ENCODE measurements around the gene DHX57.

DHX57 gene

GRCh38 chr2:38875576-38876367 is at the start of gene DHX57, which contains the start of gene MORN2:
TSS of gene DHX57 (minus strand) at chr2:38875934. CDS start at chr2:38868405, 7,529 bp downstream.
TSS of gene MORN2 (plus strand) at chr2:38875976.
- peak; percentile 96 for DNase-seq (ENCODE audit: low spot score)

GRCh38 chr2:38922902-38923301 is 47.2 kb upstream of the DHX57 start:
- no peak for DNase-seq (ENCODE audit: low spot score)

DNA sequence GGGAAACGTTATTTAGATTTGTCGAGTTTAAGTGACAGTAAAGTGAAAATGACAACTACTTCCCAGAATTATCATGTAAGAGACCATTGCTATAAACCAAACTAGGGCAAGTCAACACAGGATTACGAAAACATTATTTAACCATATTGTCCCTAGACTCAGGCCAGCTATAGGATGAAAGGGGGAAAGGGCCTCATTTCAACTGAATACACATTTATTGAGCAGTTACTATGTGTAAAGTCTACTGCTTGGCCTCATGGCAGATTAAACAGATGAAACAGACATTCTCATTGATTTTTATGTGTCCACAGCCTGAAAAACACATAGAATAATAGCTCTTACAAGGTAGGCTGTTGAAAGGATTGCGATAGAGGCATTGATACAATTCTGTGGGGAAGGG is 46.7 kb upstream of the DHX57 start:
- no peak for DNase-seq (ENCODE audit: low spot score)

DNA sequence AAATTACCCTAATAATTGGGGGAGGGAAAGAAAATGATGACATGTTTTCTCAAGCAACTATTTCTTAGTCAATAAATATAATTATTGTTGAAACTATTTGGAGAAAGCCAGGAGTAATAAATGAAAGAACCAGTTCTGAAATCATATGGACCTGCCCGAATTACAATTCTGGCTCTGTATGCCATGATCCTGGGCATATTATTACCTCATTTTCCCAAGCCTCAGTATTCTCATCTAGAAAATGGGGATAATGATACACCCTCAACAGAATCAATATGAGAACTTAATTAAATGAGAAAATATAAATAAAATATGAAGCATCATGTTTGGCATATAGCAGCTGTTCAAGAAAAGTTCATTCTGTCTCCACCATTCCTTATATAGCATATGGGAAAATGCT is 36.9 kb upstream of the DHX57 start:
- DNase-seq (ENCODE audit: low spot score) = no peak

- DNase-seq (ENCODE audit: low spot score) = no peak
These were observed 35.5 kb upstream of the DHX57 start for GRCh38 chr2:38911191-38911590.

GRCh38 chr2:38909872-38910271 is 34.1 kb upstream of the DHX57 start:
- DNase-seq (ENCODE audit: low spot score) = no peak

DNA sequence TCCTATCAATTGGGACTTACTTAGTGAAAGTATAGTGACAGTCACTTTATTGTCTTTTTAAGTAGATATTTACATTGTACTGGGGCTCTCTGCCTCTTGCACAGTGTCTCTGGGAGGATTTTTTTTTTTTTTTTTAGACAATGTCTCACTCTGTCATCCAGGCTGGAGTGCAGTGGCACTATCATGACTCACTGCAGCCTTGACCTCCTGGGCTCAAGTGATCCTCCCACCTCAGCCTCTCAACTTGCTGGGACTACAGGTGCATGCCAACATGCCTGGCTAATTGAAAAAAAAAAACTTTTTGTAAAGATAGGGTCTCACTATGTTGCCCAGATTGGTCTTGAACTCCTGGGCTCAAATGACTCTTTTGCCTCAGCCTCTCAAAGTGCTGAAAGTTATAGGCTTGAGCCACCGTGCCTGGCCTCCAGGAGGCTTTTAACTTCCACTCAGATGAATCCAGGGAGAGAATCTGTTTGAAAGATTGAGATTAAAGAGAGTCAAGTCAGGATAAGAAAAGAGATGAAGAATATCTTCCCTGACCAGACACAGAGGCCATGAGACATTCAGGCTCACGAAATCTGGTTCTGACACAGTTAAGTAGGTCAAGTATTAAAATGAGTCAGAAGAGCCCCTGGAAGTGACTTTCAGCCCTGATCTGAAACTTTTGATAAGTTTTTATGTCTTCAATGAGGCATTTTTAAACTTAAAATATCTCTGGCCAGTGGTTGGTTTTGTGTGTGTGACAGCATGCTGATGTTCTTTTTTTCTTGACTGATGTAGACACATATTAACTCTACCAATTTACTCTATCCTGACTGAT is 32.2 kb upstream of the DHX57 start:
- DNase-seq (ENCODE audit: low spot score) = no peak

DNA sequence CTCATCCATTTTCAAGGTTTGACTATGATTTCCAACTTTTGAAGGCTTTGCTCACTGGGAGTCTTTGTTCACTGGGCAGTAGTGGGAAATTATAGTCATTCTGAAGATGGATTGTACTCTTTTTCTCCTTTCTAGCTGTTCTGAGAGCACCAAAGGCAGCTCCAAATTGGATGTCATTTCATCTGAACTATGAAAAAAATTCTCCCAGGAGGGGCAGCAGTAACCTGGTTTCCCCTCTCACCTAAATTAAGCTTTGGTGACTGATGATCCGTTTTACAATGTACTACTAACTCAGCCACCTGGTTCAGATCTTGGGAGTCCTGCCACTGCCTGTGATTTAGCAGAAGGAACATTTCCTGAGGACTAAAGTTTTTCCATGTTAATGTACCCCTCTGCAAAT is 31.5 kb upstream of the DHX57 start:
- DNase-seq (ENCODE audit: low spot score) = no peak

DNA sequence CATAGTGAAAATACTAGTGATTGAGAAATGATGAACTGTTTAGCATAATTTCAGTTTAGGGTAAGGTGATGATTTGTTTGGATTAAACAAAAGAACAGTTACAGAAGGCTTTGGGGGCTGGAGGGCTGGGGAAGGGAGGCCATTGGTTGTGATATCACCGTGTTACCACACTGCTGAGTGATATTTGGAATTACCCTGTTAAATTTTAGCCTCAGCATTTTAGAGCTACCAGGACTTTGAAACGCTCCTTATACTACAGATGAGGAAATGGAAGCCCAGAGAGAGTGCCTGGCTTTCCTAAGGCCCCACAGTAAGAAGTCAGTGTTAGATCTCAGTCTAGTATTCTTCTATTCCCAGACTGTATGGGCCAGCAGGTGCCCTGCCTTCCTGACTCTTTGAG is 29.5 kb upstream of the DHX57 start:
- no peak for DNase-seq (ENCODE audit: low spot score)

DNA sequence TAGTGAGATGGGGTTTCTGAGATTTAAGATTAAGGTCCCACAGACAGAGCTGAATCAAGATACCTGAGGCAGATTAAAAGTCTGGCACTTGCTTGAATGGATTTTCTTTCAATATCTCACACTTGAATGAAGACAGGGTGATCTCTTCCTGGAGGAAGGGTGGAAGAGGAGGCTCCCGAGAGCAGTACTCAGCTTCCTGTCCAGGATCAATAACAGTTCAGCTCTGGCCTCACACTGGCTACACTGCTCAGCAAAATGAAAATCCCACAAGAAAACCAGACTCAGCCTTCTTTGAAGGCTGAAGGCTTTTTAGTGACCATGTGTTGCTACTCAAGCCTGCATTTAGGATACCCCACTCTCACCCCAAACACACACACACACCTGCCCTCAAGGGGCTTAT is 25.0 kb upstream of the DHX57 start:
- no peak for DNase-seq (ENCODE audit: low spot score)

DNA sequence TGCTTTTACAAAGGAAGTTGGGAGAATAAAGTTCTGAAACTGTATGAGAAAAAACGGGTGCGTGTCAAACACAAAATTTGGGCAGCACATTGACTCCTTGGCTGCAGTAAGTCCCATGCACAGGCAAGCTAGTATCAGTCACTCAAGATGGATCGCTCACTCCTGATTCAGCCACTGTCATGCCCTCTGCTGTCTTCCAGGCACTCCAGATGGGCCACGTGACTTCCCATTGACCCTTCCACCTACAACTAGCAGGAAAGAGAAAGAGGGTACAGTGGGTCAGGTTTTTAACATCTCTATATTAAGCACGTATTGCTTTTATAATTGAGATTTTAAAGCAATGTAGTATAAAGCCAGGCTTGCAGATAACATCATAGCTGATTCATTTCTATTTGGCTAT is 22.5 kb upstream of the DHX57 start:
- no peak for DNase-seq (ENCODE audit: low spot score)

DNA sequence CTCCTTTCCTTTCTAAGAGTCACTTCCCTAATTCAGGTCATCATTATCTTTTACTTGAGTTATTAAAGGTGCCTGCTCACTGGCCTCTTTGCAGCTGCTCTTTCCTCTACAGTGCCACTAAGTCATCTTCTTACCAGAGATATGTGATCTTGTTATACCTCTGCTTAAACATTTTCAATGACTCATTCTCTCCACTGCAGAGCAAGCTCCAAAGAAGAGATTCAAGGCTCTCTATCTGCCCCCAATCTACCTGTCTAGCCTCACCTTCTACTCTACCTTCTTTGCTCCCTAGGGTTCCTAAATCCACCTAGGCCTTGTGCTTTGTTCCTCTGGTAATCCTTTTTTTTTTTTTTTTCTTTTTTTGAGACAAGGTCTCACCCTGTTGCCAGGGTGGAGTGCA is 17.1 kb upstream of the DHX57 start:
- DNase-seq (ENCODE audit: low spot score) = no peak

DNA sequence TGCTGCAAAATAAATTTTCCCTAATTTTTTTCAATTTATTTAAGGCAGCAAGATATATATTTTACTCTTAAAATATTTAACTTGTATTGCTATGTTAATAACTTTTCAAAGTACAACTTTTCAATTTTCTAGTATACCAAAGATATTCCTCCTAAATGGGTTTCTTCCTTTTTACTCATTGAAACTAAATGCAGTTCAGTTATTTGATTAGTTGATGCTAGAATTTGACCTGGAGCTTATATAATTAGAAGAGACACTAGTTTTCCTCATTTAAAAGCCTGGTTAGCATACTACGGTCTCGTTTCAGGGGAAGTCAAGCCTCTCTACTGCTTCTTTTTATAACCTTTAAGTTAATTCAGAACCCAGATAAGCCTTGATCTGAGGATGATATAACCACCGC is 13.8 kb upstream of the DHX57 start, which contains the start of gene ARHGEF33:
Gene ARHGEF33 (plus strand): TSS at position 301 of the 400 bp plus-strand sequence. CDS start 29,573 bp downstream, outside the sequence.
- DNase-seq (ENCODE audit: low spot score) = no peak

GRCh38 chr2:38889045-38889444 is 13.3 kb upstream of the DHX57 start:
- DNase-seq (ENCODE audit: low spot score) = no peak

GRCh38 chr2:38887902-38888554 is 12.3 kb upstream of the DHX57 start:
- no peak for DNase-seq (ENCODE audit: low spot score)

DNA sequence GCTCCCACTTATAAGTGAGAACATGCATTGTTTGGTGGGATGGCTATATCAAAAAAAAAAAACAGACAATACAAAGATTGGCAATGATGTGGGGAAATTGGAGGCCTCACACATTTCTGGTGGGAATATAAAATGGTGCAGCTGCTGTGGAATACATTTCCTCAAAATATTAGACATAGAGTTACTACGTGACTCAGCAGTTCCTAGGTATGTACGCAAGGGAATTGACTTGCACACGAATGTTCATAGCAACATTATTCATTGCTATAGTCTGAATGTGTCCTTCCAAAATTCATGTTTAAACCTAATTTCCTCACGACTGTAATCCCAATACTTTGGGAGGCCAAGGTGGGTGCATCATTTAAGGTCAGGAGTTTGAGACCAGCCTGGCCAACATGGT is 11.6 kb upstream of the DHX57 start:
- no peak for DNase-seq (ENCODE audit: low spot score)

DNA sequence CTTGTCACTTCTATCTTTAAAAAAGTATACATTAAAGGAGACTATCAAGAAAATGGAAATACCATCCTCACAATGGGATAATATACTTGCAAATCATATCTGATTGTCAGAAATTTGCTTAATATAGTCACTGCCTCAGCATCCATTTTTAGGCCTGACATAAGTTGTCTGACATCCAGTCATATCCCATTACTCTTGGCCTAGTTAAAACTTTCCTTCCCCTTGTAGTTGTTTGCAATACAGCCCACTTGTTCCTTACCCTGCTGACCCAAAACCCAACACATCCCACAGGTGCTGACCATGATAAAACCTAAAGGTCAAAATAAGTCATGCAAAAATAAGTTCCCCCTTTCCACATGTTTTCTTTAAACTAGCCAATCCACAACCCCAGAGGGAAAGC is 10.3 kb upstream of the DHX57 start:
- DNase-seq (ENCODE audit: low spot score) = no peak

GRCh38 chr2:38876407-38876806 is 673 bp upstream of the DHX57 start:
- DNase-seq (ENCODE audit: low spot score) = no peak

- DNase-seq (ENCODE audit: low spot score) = no peak
These were observed 533 bp downstream of the DHX57 start for GRCh38 chr2:38875227-38875575.

DNA sequence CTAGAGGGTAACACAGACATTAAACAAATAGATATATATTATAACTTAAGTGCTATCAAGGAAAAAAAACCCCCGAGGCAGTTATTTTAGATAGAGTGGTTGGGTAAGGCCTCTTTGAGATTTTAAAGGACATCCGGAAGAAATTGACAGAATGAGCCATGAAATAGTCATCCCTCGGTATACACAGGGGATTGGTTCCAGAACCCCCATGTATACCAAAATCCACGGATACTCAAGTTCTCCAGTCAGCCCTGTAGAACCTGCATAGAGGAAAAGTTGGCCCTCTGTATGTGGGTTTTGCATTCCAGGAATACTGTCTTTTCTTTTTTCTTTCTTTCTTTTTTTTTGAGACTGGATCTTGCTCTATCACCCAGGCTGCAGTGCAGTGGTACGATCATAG is 2.0 kb downstream of the DHX57 start:
- DNase-seq (ENCODE audit: low spot score) = no peak

- DNase-seq (ENCODE audit: low spot score) = no peak
These were observed 4.3 kb downstream of the DHX57 start for GRCh38 chr2:38871432-38871831.

- DNase-seq (ENCODE audit: low spot score) = no peak
These were observed 8.8 kb downstream of the DHX57 start for GRCh38 chr2:38866773-38867443.

Measured in AG08395 (cell line).